Endothelial cell of hepatic sinusoid (primary cell): ENCODE measurements around the gene CFAP97.
"Not testable (repeated sequence)": the region's sequence is repeated elsewhere in the genome, so short reads cannot be mapped to it uniquely, and the experiment has no call there.

ENCODE experiments used
- in situ Hi-C: cut with HindIII; loops from 2 replicates; pipeline ENCODE4 v1.10.0; 2017; ENCODE audit warnings: low sequenced_read_pairs

CFAP97 gene

GRCh38 chr4:185224597-185224996, 20.8 kb upstream of the CFAP97 start:
- in situ Hi-C loops: no loop called here

GRCh38 chr4:185222598-185222997, 18.8 kb upstream of the CFAP97 start:
- in situ Hi-C loops: no loop called here

GRCh38 chr4:185221912-185222311, 18.1 kb upstream of the CFAP97 start:
- in situ Hi-C loops: no loop called here

GRCh38 chr4:185221491-185221890, 17.7 kb upstream of the CFAP97 start:
- in situ Hi-C loops: no loop called here

GRCh38 chr4:185219551-185220344, 15.9 kb upstream of the CFAP97 start:
- in situ Hi-C loops: no loop called here

GRCh38 chr4:185218312-185218711, 14.5 kb upstream of the CFAP97 start:
- in situ Hi-C loops: no loop called here

- in situ Hi-C loops: no loop called here
These were observed 13.7 kb upstream of the CFAP97 start for GRCh38 chr4:185217408-185217975.

GRCh38 chr4:185215261-185215660, 11.5 kb upstream of the CFAP97 start:
- in situ Hi-C loops: no loop called here

- in situ Hi-C loops: no loop called here
These were observed 10.1 kb upstream of the CFAP97 start for GRCh38 chr4:185213877-185214276.

GRCh38 chr4:185212581-185212980, 8.8 kb upstream of the CFAP97 start:
- in situ Hi-C loops: no loop called here

- in situ Hi-C loops: no loop called here
These were observed 7.8 kb upstream of the CFAP97 start for GRCh38 chr4:185211641-185212040.

GRCh38 chr4:185211035-185211434, 7.2 kb upstream of the CFAP97 start:
- in situ Hi-C loops: no loop called here

GRCh38 chr4:185210102-185210981, 6.5 kb upstream of the CFAP97 start:
- in situ Hi-C loops: no loop called here

- in situ Hi-C loops: not testable (repeated sequence)
These were observed 6.0 kb upstream of the CFAP97 start for GRCh38 chr4:185209852-185210101.

GRCh38 chr4:185209031-185209851, 5.4 kb upstream of the CFAP97 start, which contains the start of gene SNX25:
Gene SNX25 (plus strand): TSS chr4:185209598. CDS start chr4:185209827, 229 bp downstream.
- in situ Hi-C loops: no loop called here

GRCh38 chr4:185207466-185207865, 3.7 kb upstream of the CFAP97 start:
- in situ Hi-C loops: no loop called here

GRCh38 chr4:185205697-185206342, 2.0 kb upstream of the CFAP97 start:
- in situ Hi-C loops: no loop called here

GRCh38 chr4:185205073-185205472, 1.3 kb upstream of the CFAP97 start:
- in situ Hi-C loops: not testable (repeated sequence)

- in situ Hi-C loops: no loop called here
These were observed 574 bp upstream of the CFAP97 start for GRCh38 chr4:185204238-185204910.

- in situ Hi-C loops: no loop called here
These were observed 765 bp downstream of the CFAP97 start for GRCh38 chr4:185202984-185203485.
